H54 (cell line): ENCODE data around the gene SIN3A.
"Not testable (repeated sequence)": the region's sequence is repeated elsewhere in the genome, so short reads cannot be mapped to it uniquely, and the experiment has no call there.

Experiments used
- DNase-seq: peaks from one replicate; pipeline ENCODE4 v3.0.0; 2011; ENCODE audit warnings: low spot score, mixed read lengths; ENCODE audit not compliant: insufficient read length
- FAIRE-seq: peaks from 3 replicates; lab custom pipeline; 2011; peaks lifted over from hg19 to GRCh38; lab: Jason Lieb, UNC
- POLR2A ChIP-seq: IDR thresholded peaks from 2 replicates; pipeline ENCODE4 v1.6.1; 2011; ENCODE audit warnings: low read depth, mild to moderate bottlenecking, low read length

Gene SIN3A

GRCh38 chr15:75335313-75335704 lies 116.2 kb downstream of the SIN3A start:
- DNase-seq (no peak), FAIRE-seq (no peak)
- TF ChIP-seq POLR2A: no peak

GRCh38 chr15:75333654-75334419 lies 117.7 kb downstream of the SIN3A start:
- FAIRE-seq, DNase-seq: not testable (repeated sequence)

- not testable (repeated sequence) for FAIRE-seq, DNase-seq
Observed at GRCh38 chr15:75332093-75332492, 119.4 kb downstream of the SIN3A start.

DNA sequence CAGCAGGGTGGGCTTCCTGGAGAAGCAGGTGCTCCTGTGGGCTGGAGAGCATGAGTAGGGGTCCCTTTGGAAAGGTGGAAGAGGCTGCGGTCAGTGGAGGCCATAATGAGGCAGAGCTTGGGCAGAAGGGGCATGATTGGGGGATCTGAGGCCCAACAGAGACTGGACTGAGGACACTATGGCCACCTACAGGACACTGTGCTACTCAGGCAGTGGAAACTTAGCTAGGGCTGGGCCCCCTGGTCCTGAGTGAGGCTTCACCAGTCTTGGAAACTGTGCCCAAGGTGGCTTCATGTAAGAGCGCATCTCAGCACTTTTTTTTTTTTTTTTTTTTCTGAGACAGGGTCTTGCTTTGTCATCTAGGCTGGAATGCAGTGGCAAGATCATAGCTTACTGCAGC lies 121.9 kb downstream of the SIN3A start:
- FAIRE-seq: no peak
- no peak for TF ChIP-seq POLR2A

DNA sequence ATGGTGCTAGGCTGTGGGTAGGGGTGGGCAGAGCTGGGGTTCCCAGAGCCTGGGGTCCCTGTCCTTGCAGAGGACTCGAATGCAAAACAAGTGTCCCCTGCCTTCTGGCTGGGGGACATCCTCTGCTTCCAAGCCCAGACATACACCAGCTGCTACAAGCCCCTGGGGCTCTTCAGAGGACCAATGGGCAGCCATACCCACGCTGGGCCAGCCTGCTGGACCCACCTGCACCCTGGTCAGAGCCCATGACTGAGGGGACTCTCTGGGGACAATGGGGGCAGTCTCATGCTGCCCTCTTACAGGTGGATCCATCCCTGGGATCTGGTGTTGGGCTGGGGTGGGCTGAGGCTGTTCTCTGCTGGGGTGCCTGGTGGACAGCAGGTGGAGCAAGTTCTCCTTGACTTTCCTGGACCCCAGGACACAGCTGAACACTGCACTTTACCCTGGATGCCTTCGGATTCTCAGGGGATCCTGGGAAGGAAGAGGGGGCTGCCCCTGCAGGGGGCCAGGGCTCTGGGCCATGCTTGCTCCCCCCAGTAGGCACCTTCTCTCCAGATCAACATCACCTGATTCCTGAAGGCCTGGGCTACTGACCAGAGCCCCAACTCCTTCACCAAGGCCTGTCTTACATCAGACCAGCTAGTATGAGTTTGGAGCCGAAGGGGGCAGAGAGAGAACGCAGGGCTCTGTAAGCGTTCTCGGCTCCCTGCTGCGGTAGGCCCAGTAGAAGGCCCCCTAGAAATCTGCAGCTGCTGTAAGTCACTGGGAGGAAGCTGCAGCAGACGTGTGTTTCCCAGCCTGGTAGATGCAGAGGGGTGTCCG lies 122.8 kb downstream of the SIN3A start:
- FAIRE-seq: no peak
- DNase-seq: no peak
- TF ChIP-seq POLR2A: no peak

More for the DNA sequence above, 121.9 kb downstream of the SIN3A start:
- DNase-seq: no peak

- TF ChIP-seq POLR2A: no peak
- DNase-seq (no peak), FAIRE-seq (no peak)
Observed at GRCh38 chr15:75327491-75327890, 124.0 kb downstream of the SIN3A start.

- FAIRE-seq (no peak), DNase-seq (no peak)
- TF ChIP-seq POLR2A: no peak
Observed at GRCh38 chr15:75327005-75327404, 124.5 kb downstream of the SIN3A start.

DNA sequence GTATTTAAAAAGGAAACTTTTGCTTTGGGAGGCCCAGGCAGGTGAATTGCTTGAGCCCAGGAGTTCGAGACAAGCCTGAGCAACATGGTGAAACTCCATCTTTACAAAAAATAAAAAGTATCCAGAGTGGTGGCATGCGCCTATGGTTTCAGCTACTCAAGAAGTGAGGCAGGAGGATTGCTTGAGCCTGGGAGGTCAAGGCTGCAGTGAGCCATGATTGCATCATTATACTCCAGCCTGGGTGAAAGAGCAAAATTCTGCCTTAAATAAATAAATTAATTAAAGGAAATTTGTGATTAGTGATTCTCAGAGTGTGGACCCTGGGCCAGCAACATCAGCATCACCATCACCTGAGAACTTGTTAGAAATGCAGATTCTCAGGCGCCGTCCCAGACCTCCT lies 125.6 kb downstream of the SIN3A start:
- no peak for TF ChIP-seq POLR2A
- DNase-seq (no peak), FAIRE-seq (no peak)

DNA sequence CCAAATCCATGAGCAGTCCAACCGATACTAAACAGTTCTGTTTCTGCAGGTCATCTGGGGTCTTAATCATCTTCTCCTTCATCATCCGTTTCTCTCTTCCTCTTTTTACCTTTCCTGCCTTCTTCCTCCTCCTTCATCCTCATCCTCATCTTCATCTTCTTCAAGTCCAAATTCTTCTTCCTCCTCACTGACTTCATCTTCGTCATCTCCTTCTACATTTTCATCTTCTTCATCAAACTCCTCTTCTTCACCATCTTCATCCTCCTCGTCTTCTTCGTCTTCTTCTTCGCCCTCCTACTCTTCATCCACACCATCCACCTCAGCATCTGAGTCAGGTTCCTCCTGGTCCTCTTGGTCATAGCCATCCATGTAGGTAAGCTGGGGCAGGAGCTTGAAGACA lies 129.8 kb downstream of the SIN3A start:
- DNase-seq: no peak
- FAIRE-seq: no peak
- no peak for TF ChIP-seq POLR2A
